GM21423 (cell line): ENCODE results near the gene LARGE1.
"Not testable (repeated sequence)": the region's sequence is repeated elsewhere in the genome, so short reads cannot be mapped to it uniquely, and the experiment has no call there.

Experiments used
- ATAC-seq: cut with Tn5 transposase; IDR thresholded peaks from one replicate; pipeline ENCODE4 v1.9.1; 2021; ENCODE audit warnings: mild to moderate bottlenecking, moderate library complexity; ENCODE audit not compliant: unreplicated experiment

Gene LARGE1

GRCh38 chr22:33575771-33576170 lies 344.5 kb downstream of the LARGE1 start:
- ATAC-seq, result no peak

GRCh38 chr22:33575041-33575440 lies 345.2 kb downstream of the LARGE1 start:
- ATAC-seq, result no peak

GRCh38 chr22:33573479-33573878 lies 346.8 kb downstream of the LARGE1 start:
- no peak for ATAC-seq

GRCh38 chr22:33572086-33572485 lies 348.2 kb downstream of the LARGE1 start:
- ATAC-seq, result no peak

GRCh38 chr22:33570110-33570509 lies 350.2 kb downstream of the LARGE1 start:
- ATAC-seq, result no peak

GRCh38 chr22:33569559-33569958 lies 350.7 kb downstream of the LARGE1 start:
- no peak for ATAC-seq

- ATAC-seq, result no peak
These were observed 351.3 kb downstream of the LARGE1 start for GRCh38 chr22:33569018-33569417.

GRCh38 chr22:33566495-33566894 lies 353.8 kb downstream of the LARGE1 start:
- not testable (repeated sequence) for ATAC-seq

GRCh38 chr22:33565580-33565995 lies 354.7 kb downstream of the LARGE1 start:
- ATAC-seq, result no peak

- ATAC-seq, result no peak
These were observed 355.6 kb downstream of the LARGE1 start for GRCh38 chr22:33564683-33565082.

GRCh38 chr22:33563220-33563964 lies 356.9 kb downstream of the LARGE1 start:
- no peak for ATAC-seq

GRCh38 chr22:33562501-33562900 lies 357.8 kb downstream of the LARGE1 start:
- no peak for ATAC-seq

- no peak for ATAC-seq
These were observed 359.0 kb downstream of the LARGE1 start for GRCh38 chr22:33561149-33561807.

- ATAC-seq, result no peak
These were observed 362.4 kb downstream of the LARGE1 start for GRCh38 chr22:33557836-33558235.

- ATAC-seq, result no peak
These were observed 364.3 kb downstream of the LARGE1 start for GRCh38 chr22:33555814-33556522.

GRCh38 chr22:33553493-33553892 lies 366.8 kb downstream of the LARGE1 start:
- ATAC-seq, result no peak

GRCh38 chr22:33544707-33545106 lies 375.6 kb downstream of the LARGE1 start:
- ATAC-seq, result no peak

GRCh38 chr22:33542722-33543121 lies 377.6 kb downstream of the LARGE1 start:
- ATAC-seq, result no peak

- ATAC-seq, result no peak
These were observed 378.1 kb downstream of the LARGE1 start for GRCh38 chr22:33542153-33542552.

- no peak for ATAC-seq
These were observed 380.1 kb downstream of the LARGE1 start for GRCh38 chr22:33539902-33540751.
